Measurements from ENCODE around the gene WDR7. TPM values are rescaled to one million over a fixed set of nuclear protein-coding genes. Genes with fewer than 3 reads are reported as not detected.
A peak's percentile ranks its signal among the peaks of the same experiment; 100 is the strongest.

The WDR7 gene
- total RNA-seq, 4 donors from 2014 or later: 10.3 to 17.2 (median 16.3) TPM

- 86 to 95% methylated on average over 5 of the region's 5 CpGs for WGBS, 2 donors
- no peak for DNase-seq (ENCODE audit: low spot score in 2 of 2)
- TF ChIP-seq, protein P1, sequence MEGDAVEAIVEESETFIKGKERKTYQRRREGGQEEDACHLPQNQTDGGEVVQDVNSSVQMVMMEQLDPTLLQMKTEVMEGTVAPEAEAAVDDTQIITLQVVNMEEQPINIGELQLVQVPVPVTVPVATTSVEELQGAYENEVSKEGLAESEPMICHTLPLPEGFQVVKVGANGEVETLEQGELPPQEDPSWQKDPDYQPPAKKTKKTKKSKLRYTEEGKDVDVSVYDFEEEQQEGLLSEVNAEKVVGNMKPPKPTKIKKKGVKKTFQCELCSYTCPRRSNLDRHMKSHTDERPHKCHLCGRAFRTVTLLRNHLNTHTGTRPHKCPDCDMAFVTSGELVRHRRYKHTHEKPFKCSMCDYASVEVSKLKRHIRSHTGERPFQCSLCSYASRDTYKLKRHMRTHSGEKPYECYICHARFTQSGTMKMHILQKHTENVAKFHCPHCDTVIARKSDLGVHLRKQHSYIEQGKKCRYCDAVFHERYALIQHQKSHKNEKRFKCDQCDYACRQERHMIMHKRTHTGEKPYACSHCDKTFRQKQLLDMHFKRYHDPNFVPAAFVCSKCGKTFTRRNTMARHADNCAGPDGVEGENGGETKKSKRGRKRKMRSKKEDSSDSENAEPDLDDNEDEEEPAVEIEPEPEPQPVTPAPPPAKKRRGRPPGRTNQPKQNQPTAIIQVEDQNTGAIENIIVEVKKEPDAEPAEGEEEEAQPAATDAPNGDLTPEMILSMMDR (IDR thresholded peaks at IDR 0.05): no peak
- TF ChIP-seq POLR2A (IDR thresholded peaks at IDR 0.05): no peak
Observed at GRCh38 chr18:56635007-56635406, 16.2 kb upstream of the WDR7 start.

GRCh38 chr18:56637176-56637575, 14.0 kb upstream of the WDR7 start:
- no peak overlapping the region for H3K4me3 ChIP-seq (ENCODE audit: low read depth, poor library complexity, severe bottlenecking)
- no peak for TF ChIP-seq POLR2A (IDR thresholded peaks at IDR 0.05)
- TF ChIP-seq, protein P1 (IDR thresholded peaks at IDR 0.05): no peak
- DNase-seq (ENCODE audit: low spot score in 2 of 2): no peak
- WGBS, 2 donors: 6% methylated on average over 8 of the region's 8 CpGs
- intact Hi-C loops (cut with DNase I; ENCODE audit: low total_unique reads): no loop called here

More at GRCh38 chr18:56635007-56635406, 16.2 kb upstream of the WDR7 start:
- intact Hi-C loops (cut with DNase I; ENCODE audit: low total_unique reads): no loop called here
- no peak overlapping the region for H3K4me3 ChIP-seq (ENCODE audit: low read depth, poor library complexity, severe bottlenecking)

- intact Hi-C loops (cut with DNase I; ENCODE audit: low total_unique reads): no loop called here
- WGBS, 2 donors: 1% methylated on average over 18 of the region's 18 CpGs
- peak overlapping the region; percentile 83 for H3K4me3 ChIP-seq (ENCODE audit: low read depth, poor library complexity, severe bottlenecking)
- DNase-seq (ENCODE audit: low spot score in 2 of 2): no peak
- TF ChIP-seq POLR2A (IDR thresholded peaks at IDR 0.05): no peak
Observed at GRCh38 chr18:56637711-56638231, 13.4 kb upstream of the WDR7 start.

- H3K4me3 ChIP-seq (ENCODE audit: low read depth, poor library complexity, severe bottlenecking): peak within 1 kb of the TSS; percentile 83
- WGBS, 2 donors: 1 to 2% methylated on average over 51 to 56 of the region's 64 CpGs
- intact Hi-C loops (cut with DNase I; ENCODE audit: low total_unique reads): no loop called here
- peak in 1 of 2 donors; percentile 22 for TF ChIP-seq POLR2A (IDR thresholded peaks at IDR 0.05)
- TF ChIP-seq, protein P1 (IDR thresholded peaks at IDR 0.05): no peak
- DNase-seq (ENCODE audit: low spot score in 2 of 2): peak; percentile 99 to 100
Observed at GRCh38 chr18:56638232-56639103, 12.7 kb upstream of the WDR7 start, which contains the start of gene TXNL1. TSS of gene TXNL1 (minus strand) at chr18:56638592. CDS start at chr18:56638440, 152 bp downstream.

GRCh38 chr18:56639104-56639381, 12.1 kb upstream of the WDR7 start:
- no peak for TF ChIP-seq POLR2A (IDR thresholded peaks at IDR 0.05)
- TF ChIP-seq, protein P1 (IDR thresholded peaks at IDR 0.05): no peak
- intact Hi-C loops (cut with DNase I; ENCODE audit: low total_unique reads): no loop called here
- H3K4me3 ChIP-seq (ENCODE audit: low read depth, poor library complexity, severe bottlenecking): no peak overlapping the region
- DNase-seq (ENCODE audit: low spot score in 2 of 2): no peak
- WGBS, 2 donors: 18 to 33% methylated on average over 6 of the region's 6 CpGs

DNA sequence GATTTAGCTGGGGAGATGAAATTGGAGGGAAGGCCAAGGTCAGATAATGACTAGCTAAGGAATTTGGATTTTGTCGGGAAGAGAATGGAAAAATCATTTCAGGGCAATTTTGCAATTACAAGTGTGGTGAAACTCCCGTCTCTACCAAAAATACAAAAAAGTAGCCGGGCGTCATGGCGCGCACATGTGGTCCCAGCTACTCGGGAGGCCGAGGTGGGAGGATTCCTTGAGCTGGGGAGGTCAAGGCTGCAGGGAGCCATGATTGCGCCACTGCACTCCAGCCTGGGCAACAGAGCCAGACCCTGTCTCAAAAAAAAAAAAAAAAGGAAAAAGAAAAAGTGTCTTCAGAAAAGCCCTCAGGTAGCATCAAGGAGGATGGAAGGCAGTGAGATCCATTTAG, 11.6 kb upstream of the WDR7 start:
- intact Hi-C loops (cut with DNase I; ENCODE audit: low total_unique reads): no loop called here
- no peak for DNase-seq (ENCODE audit: low spot score in 2 of 2)
- WGBS, 2 donors: 85 to 95% methylated on average over 9 of the region's 9 CpGs
- TF ChIP-seq POLR2A (IDR thresholded peaks at IDR 0.05): no peak
- TF ChIP-seq, protein P1 (IDR thresholded peaks at IDR 0.05): no peak
- no peak overlapping the region for H3K4me3 ChIP-seq (ENCODE audit: low read depth, poor library complexity, severe bottlenecking)
